HepG2 (cell line): ENCODE measurements around the gene PDK2. TPM values are rescaled to one million over a fixed set of nuclear protein-coding genes. Genes with fewer than 3 reads are reported as not detected.

Experiments used
- CBX5 ChIP-seq: sonication (generic); formaldehyde crosslinking; IDR thresholded peaks from 2 replicates; pipeline ENCODE4 v1.4.0; 2020; ENCODE audit warnings: missing genetic modification reagents, borderline replicate concordance
- HCFC1 ChIP-seq: fragments of 150-350 bp; IDR thresholded peaks from 2 replicates; pipeline ENCODE4 v1.6.1; 2014; ENCODE audit warnings: low read depth, low read length
- HOXA5 ChIP-seq: sonication (generic); formaldehyde crosslinking; IDR thresholded peaks from 2 replicates; pipeline ENCODE4 v1.4.0; 2020; ENCODE audit warnings: missing genetic modification reagents
- HOXA9 ChIP-seq: sonication (generic); formaldehyde crosslinking; IDR thresholded peaks from 2 replicates; pipeline ENCODE4 v1.8.1; 2022; ENCODE audit warnings: missing genetic modification reagents, mild to moderate bottlenecking, moderate library complexity, borderline replicate concordance
- KDM1A ChIP-seq: IDR thresholded peaks from 2 replicates; pipeline ENCODE4 v1.6.1; 2016; ENCODE audit warnings: missing compliant biosample characterization
- KLF16 ChIP-seq, 2 experiments: sonication (generic) in 1 of 2; formaldehyde crosslinking in 1 of 2; IDR thresholded peaks; 2 replicates each; pipeline versions ENCODE4 v1.6.1 to v1.8.0; 2016 to 2023; ENCODE audit warnings: missing genetic modification reagents in 2 of 2, missing compliant biosample characterization in 1 of 2
- MAZ ChIP-seq, 2 experiments: sonication (generic) in 1 of 2; formaldehyde crosslinking in 1 of 2; IDR thresholded peaks; 2 replicates each; pipeline versions ENCODE4 v1.5.0 to v1.6.1; 2012 to 2020; ENCODE audit warnings: low read depth in 2 of 2, mild to moderate bottlenecking in 2 of 2, borderline replicate concordance in 1 of 2, improper control_type of control experiment in 1 of 2, low read length in 1 of 2, missing genetic modification reagents in 1 of 2, moderate library complexity in 1 of 2
- PAWR ChIP-seq: sonication (generic); formaldehyde crosslinking; IDR thresholded peaks from 2 replicates; pipeline ENCODE4 v1.4.0; 2020; ENCODE audit warnings: missing genetic modification reagents, mild to moderate bottlenecking, borderline replicate concordance
- RORA ChIP-seq: sonication (generic); formaldehyde crosslinking; IDR thresholded peaks from 2 replicates; pipeline ENCODE4 v1.5.0; 2020; ENCODE audit warnings: mild to moderate bottlenecking, missing genetic modification reagents, moderate library complexity
- SP140L ChIP-seq: sonication (generic); formaldehyde crosslinking; IDR thresholded peaks from 2 replicates; pipeline ENCODE4 v1.4.0; 2020; ENCODE audit warnings: missing genetic modification reagents, borderline replicate concordance
- TARDBP ChIP-seq: sonication (generic); formaldehyde crosslinking; IDR thresholded peaks from 2 replicates; pipeline ENCODE4 v1.8.0; 2022; ENCODE audit warnings: mild to moderate bottlenecking, missing genetic modification reagents
- TBL1XR1 ChIP-seq: fragments of 150-350 bp; IDR thresholded peaks from 2 replicates; pipeline ENCODE4 v1.6.1; 2014; ENCODE audit warnings: borderline replicate concordance, low read length; ENCODE audit not compliant: partially characterized antibody
- XRCC5 ChIP-seq: fragments of 200-400 bp; formaldehyde crosslinking; optimal IDR thresholded peaks from 2 replicates; pipeline ENCODE3; 2017; ENCODE audit warnings: mild to moderate bottlenecking, low read length
- ZNF33A ChIP-seq: sonication (generic); formaldehyde crosslinking; IDR thresholded peaks from 2 replicates; pipeline ENCODE4 v1.5.1; 2020; ENCODE audit warnings: missing genetic modification reagents, mild to moderate bottlenecking, moderate library complexity, borderline replicate concordance
- ZNF747 ChIP-seq: sonication (generic); formaldehyde crosslinking; IDR thresholded peaks from 2 replicates; pipeline ENCODE4 v1.8.1; 2023; ENCODE audit warnings: missing genetic modification reagents, mild to moderate bottlenecking, borderline replicate concordance
- polyA plus RNA-seq, 8 experiments: library from polyadenylated mRNA; depleted of rRNA in 3 of 8; stranded (reverse) in 7 of 8; unstranded in 1 of 8; fragments of >200 nt; fragmentation: Illumina TruSeq in 4 of 8; extraction: Trizol in 4 of 8; gene quantifications; 2 replicates each; pipeline versions ENCODE4 v1.2.1 to v1.2.3, GENCODE V29; 2011 to 2016; ENCODE audit warnings: low read depth in 4 of 8, missing spikeins in 1 of 8, mixed read lengths in 1 of 8; ENCODE audit not compliant: insufficient read depth in 1 of 8
- total RNA-seq, 5 experiments: library from RNA; depleted of rRNA; stranded (reverse); fragments of >200 nt; fragmentation: Illumina TruSeq; extraction: Trizol; gene quantifications; 2 replicates each; pipeline ENCODE4 v1.2.3, GENCODE V29; 2016; ENCODE audit warnings: low read depth in 1 of 5
- TF ChIP-seq, protein P1 (sequence below): sonication (generic); formaldehyde crosslinking; IDR thresholded peaks from 2 replicates; pipeline ENCODE4 v1.4.0; 2020; ENCODE audit warnings: low read depth, missing genetic modification reagents
- TF ChIP-seq, protein P2 (sequence below): sonication (generic); formaldehyde crosslinking; IDR thresholded peaks from 2 replicates; pipeline ENCODE4 v1.4.0; 2020; ENCODE audit warnings: mild to moderate bottlenecking, missing genetic modification reagents
- TF ChIP-seq, protein P3 (sequence below): IDR thresholded peaks from 2 replicates; pipeline ENCODE4 v1.6.1; 2012; ENCODE audit warnings: inconsistent platforms
- TF ChIP-seq, protein P4 (sequence below): sonication (generic); formaldehyde crosslinking; IDR thresholded peaks from 2 replicates; pipeline ENCODE4 v1.4.0; 2020; ENCODE audit warnings: missing genetic modification reagents, borderline replicate concordance

The PDK2 gene
- total and polyA plus RNA-seq, 2 of the 13 experiments (the other 11 are each of a cell fraction or from before 2014, with no cell fraction given): 18.5 to 59.7 TPM

DNA sequence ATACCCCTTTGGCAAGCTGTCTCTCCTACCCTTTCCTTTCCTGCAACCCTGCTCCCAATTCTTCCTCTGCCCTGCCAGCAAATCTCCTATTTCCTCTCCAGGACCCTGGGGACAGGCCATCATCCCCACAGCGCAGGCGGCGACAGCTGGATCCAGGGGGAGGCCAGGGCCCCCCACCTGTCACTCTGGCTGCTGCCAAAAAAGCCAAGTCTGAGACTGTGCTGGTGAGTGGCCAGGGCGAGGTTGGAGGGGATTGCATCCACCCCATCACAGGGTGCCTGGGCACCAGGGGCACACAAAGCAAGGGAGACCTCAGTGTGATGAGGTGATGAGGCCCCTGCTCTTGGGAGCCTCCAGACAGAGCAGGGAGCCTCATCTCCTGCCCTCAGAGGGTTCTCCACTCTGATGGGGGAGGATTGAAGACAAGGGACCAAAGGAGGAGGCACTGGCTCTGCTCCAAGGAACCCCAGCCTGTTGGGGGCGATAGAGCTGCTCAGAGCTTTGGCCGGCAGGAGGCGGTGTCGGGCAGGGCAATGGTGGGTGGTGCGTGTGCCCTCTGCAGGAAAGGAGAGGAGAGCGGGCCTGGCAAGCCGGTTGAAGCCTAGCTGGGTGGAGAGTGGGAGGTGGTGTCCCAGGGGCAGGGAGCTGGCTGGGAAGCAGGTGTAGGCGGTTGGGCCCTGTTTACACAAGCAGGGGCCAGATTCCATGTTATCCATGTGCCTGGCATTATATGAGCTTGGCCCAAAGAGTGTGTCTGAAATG, 15.6 kb upstream of the PDK2 start (continued):
- TF ChIP-seq, protein P1, sequence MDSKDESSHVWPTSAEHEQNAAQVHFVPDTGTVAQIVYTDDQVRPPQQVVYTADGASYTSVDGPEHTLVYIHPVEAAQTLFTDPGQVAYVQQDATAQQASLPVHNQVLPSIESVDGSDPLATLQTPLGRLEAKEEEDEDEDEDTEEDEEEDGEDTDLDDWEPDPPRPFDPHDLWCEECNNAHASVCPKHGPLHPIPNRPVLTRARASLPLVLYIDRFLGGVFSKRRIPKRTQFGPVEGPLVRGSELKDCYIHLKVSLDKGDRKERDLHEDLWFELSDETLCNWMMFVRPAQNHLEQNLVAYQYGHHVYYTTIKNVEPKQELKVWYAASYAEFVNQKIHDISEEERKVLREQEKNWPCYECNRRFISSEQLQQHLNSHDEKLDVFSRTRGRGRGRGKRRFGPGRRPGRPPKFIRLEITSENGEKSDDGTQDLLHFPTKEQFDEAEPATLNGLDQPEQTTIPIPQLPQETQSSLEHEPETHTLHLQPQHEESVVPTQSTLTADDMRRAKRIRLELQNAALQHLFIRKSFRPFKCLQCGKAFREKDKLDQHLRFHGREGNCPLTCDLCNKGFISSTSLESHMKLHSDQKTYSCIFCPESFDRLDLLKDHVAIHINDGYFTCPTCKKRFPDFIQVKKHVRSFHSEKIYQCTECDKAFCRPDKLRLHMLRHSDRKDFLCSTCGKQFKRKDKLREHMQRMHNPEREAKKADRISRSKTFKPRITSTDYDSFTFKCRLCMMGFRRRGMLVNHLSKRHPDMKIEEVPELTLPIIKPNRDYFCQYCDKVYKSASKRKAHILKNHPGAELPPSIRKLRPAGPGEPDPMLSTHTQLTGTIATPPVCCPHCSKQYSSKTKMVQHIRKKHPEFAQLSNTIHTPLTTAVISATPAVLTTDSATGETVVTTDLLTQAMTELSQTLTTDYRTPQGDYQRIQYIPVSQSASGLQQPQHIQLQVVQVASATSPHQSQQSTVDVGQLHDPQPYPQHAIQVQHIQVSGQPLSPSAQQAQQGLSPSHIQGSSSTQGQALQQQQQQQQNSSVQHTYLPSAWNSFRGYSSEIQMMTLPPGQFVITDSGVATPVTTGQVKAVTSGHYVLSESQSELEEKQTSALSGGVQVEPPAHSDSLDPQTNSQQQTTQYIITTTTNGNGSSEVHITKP: no peak
- TF ChIP-seq, protein P2, sequence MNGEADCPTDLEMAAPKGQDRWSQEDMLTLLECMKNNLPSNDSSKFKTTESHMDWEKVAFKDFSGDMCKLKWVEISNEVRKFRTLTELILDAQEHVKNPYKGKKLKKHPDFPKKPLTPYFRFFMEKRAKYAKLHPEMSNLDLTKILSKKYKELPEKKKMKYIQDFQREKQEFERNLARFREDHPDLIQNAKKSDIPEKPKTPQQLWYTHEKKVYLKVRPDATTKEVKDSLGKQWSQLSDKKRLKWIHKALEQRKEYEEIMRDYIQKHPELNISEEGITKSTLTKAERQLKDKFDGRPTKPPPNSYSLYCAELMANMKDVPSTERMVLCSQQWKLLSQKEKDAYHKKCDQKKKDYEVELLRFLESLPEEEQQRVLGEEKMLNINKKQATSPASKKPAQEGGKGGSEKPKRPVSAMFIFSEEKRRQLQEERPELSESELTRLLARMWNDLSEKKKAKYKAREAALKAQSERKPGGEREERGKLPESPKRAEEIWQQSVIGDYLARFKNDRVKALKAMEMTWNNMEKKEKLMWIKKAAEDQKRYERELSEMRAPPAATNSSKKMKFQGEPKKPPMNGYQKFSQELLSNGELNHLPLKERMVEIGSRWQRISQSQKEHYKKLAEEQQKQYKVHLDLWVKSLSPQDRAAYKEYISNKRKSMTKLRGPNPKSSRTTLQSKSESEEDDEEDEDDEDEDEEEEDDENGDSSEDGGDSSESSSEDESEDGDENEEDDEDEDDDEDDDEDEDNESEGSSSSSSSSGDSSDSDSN (CRISPR knock-in tag): peak; percentile 38; the same call in 1 of the 2 replicates
- TF ChIP-seq HOXA9 (CRISPR knock-in tag) (0 out of 2 replicates have a peak, but pooled peaks have one; percentile 45), XRCC5 (peak; percentile 100), PAWR (CRISPR knock-in tag) (no peak), SP140L (CRISPR knock-in tag) (no peak), KLF16 (CRISPR knock-in tag; IDR thresholded peaks at IDR 0.05) (no peak), HCFC1 (no peak), ZNF747 (CRISPR knock-in tag) (no peak), CBX5 (CRISPR knock-in tag) (peak; percentile 90), TBL1XR1 (no peak), MAZ (IDR thresholded peaks at IDR 0.05; ENCODE audit: borderline replicate concordance, low read depth, low read length) (no peak), MAZ (CRISPR knock-in tag; IDR thresholded peaks at IDR 0.05; ENCODE audit: low read depth) (peak; percentile 51; the same call in 1 of the 2 replicates), HOXA5 (CRISPR knock-in tag) (0 out of 2 replicates have a peak, but pooled peaks have one; percentile 26), ZNF33A (CRISPR knock-in tag) (no peak), TARDBP (peak; percentile 74; the same call in 1 of the 2 replicates), RORA (no peak), KDM1A (CRISPR knock-in tag) (no peak)
- TF ChIP-seq, protein P3, sequence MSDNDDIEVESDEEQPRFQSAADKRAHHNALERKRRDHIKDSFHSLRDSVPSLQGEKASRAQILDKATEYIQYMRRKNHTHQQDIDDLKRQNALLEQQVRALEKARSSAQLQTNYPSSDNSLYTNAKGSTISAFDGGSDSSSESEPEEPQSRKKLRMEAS: peak; percentile 77; the same call in 1 of the 2 replicates
- TF ChIP-seq, protein P4, sequence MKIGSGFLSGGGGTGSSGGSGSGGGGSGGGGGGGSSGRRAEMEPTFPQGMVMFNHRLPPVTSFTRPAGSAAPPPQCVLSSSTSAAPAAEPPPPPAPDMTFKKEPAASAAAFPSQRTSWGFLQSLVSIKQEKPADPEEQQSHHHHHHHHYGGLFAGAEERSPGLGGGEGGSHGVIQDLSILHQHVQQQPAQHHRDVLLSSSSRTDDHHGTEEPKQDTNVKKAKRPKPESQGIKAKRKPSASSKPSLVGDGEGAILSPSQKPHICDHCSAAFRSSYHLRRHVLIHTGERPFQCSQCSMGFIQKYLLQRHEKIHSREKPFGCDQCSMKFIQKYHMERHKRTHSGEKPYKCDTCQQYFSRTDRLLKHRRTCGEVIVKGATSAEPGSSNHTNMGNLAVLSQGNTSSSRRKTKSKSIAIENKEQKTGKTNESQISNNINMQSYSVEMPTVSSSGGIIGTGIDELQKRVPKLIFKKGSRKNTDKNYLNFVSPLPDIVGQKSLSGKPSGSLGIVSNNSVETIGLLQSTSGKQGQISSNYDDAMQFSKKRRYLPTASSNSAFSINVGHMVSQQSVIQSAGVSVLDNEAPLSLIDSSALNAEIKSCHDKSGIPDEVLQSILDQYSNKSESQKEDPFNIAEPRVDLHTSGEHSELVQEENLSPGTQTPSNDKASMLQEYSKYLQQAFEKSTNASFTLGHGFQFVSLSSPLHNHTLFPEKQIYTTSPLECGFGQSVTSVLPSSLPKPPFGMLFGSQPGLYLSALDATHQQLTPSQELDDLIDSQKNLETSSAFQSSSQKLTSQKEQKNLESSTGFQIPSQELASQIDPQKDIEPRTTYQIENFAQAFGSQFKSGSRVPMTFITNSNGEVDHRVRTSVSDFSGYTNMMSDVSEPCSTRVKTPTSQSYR: 0 out of 2 replicates have a peak, but pooled peaks have one; percentile 14
